Karpas-422 (cell line): ENCODE data around the gene CUTA. TPM values are rescaled to one million over a fixed set of nuclear protein-coding genes. Genes with fewer than 3 reads are reported as not detected.

Source experiments
- DNase-seq: peaks from one replicate; pipeline ENCODE4 v3.0.0-alpha.2; 2015
- H2AFZ ChIP-seq: fragments of 200-600 bp; sonication (generic); 2 replicates; pipeline ENCODE4 v1.6.1; 2014; ENCODE audit warnings: antibody characterized with exemption, low read length, mixed read lengths
- H3K27ac ChIP-seq: fragments of 200-600 bp; sonication (generic); 2 replicates; pipeline ENCODE4 v1.5.1; 2014; ENCODE audit warnings: mild to moderate bottlenecking, low read length, moderate library complexity
- H3K27me3 ChIP-seq: fragments of 200-600 bp; sonication (generic); 2 replicates; pipeline ENCODE4 v1.6.1; 2014; ENCODE audit warnings: low read length, mixed read lengths
- H3K36me3 ChIP-seq: fragments of 200-600 bp; sonication (generic); 2 replicates; pipeline ENCODE4 v1.6.1; 2014; ENCODE audit warnings: low read length, mixed read lengths; ENCODE audit not compliant: insufficient read depth
- H3K4me1 ChIP-seq: fragments of 200-600 bp; sonication (generic); 2 replicates; pipeline ENCODE4 v1.6.1; 2014; ENCODE audit warnings: mild to moderate bottlenecking, low read length, mixed read lengths
- H3K4me2 ChIP-seq: fragments of 200-600 bp; sonication (generic); 2 replicates; pipeline ENCODE4 v1.6.1; 2014; ENCODE audit warnings: low read length, low read depth, mild to moderate bottlenecking; ENCODE audit not compliant: poor library complexity, severe bottlenecking
- H3K4me3 ChIP-seq: fragments of 200-600 bp; sonication (generic); 2 replicates; pipeline ENCODE4 v1.5.1; 2014; ENCODE audit warnings: mild to moderate bottlenecking, antibody characterized with exemption, low read length, mixed read lengths
- H3K79me2 ChIP-seq: fragments of 200-600 bp; sonication (generic); 2 replicates; pipeline ENCODE4 v1.6.1; 2014; ENCODE audit warnings: mild to moderate bottlenecking, low read length, mixed read lengths
- H3K9ac ChIP-seq: fragments of 200-600 bp; sonication (generic); 2 replicates; pipeline ENCODE4 v1.6.0; 2014; ENCODE audit warnings: low read length
- H3K9me2 ChIP-seq: fragments of 200-600 bp; sonication (generic), shearing (Covaris generic); replicated peaks from 2 replicates; pipeline ENCODE4 v1.6.0; 2014; ENCODE audit warnings: mild to moderate bottlenecking, low read length, moderate library complexity; ENCODE audit not compliant: insufficient read depth
- H3K9me3 ChIP-seq: fragments of 300-700, 200-600 bp; sonication (generic); 2 replicates; pipeline ENCODE4 v1.6.1; 2014; ENCODE audit warnings: low read length, mixed read lengths
- H4K20me1 ChIP-seq: fragments of 200-600 bp; sonication (generic); 2 replicates; pipeline ENCODE4 v1.6.1; 2014; ENCODE audit warnings: mild to moderate bottlenecking, antibody characterized with exemption, low read length, low read depth; ENCODE audit not compliant: insufficient read depth
- total RNA-seq: library from RNA; depleted of rRNA; stranded (reverse); fragments of >200 nt; shearing (Covaris generic); gene quantifications from 2 replicates; pipeline ENCODE4 v1.2.3, GENCODE V29; 2014; ENCODE audit warnings: low replicate concordance

Gene CUTA
- total RNA-seq, 1 experiment from 2014 or later = 260 TPM

- peak overlapping the region; percentile 49 for H3K27ac ChIP-seq
- peak overlapping the region; percentile 77 for H3K9ac ChIP-seq
- no peaks in the 10 kb centered on the region for H4K20me1 ChIP-seq
- no peaks in the 10 kb centered on the region for H3K27me3 ChIP-seq
- H3K4me2 ChIP-seq = peak overlapping the region; percentile 85
- H3K4me1 ChIP-seq = peaks cover 62% of the 10 kb centered on the region
- H3K9me2 ChIP-seq = no peaks in the 10 kb centered on the region
- peak overlapping the region; percentile 69 for H3K4me3 ChIP-seq
- H3K79me2 ChIP-seq = peaks cover 33% of the 10 kb centered on the region
- no peak overlapping the region for H2AFZ ChIP-seq
- H3K9me3 ChIP-seq = no peaks in the 10 kb centered on the region
- peaks cover 5% of the 10 kb centered on the region; the same call in 1 of the 2 replicates for H3K36me3 ChIP-seq
- DNase-seq = no peak
Observed at GRCh38 chr6:33416386-33417127, 1.4 kb downstream of the CUTA start.

- no peak for DNase-seq
- peak overlapping the region; percentile 69 for H3K4me3 ChIP-seq
- H3K27me3 ChIP-seq = no peaks in the 10 kb centered on the region
- peak overlapping the region; percentile 77 for H3K9ac ChIP-seq
- H3K27ac ChIP-seq = peak overlapping the region; percentile 49
- H2AFZ ChIP-seq = no peak overlapping the region
- H3K4me1 ChIP-seq = peaks cover 63% of the 10 kb centered on the region
- H3K79me2 ChIP-seq = peaks cover 37% of the 10 kb centered on the region
- no peaks in the 10 kb centered on the region for H4K20me1 ChIP-seq
- peaks cover 5% of the 10 kb centered on the region; the same call in 1 of the 2 replicates for H3K36me3 ChIP-seq
- H3K9me2 ChIP-seq = no peaks in the 10 kb centered on the region
- H3K4me2 ChIP-seq = peak overlapping the region; percentile 85
- H3K9me3 ChIP-seq = no peaks in the 10 kb centered on the region
Observed at GRCh38 chr6:33415831-33416230, 2.1 kb downstream of the CUTA start.

GRCh38 chr6:33414592-33415271 is 3.2 kb downstream of the CUTA start:
- Histone ChIP-seq H3K27me3 (no peaks in the 10 kb centered on the region), H3K4me3 (no peak overlapping the region), H2AFZ (no peak overlapping the region), H3K4me2 (peak overlapping the region; percentile 85), H3K9me2 (no peaks in the 10 kb centered on the region), H3K9me3 (no peaks in the 10 kb centered on the region), H3K79me2 (peaks cover 37% of the 10 kb centered on the region), H4K20me1 (no peaks in the 10 kb centered on the region), H3K36me3 (peaks cover 5% of the 10 kb centered on the region; the same call in 1 of the 2 replicates), H3K9ac (no peak overlapping the region), H3K27ac (peak overlapping the region; percentile 29; the same call in 1 of the 2 replicates), H3K4me1 (peaks cover 66% of the 10 kb centered on the region)
- DNase-seq = peak; percentile 81

GRCh38 chr6:33413241-33414120 is 4.4 kb downstream of the CUTA start:
- peaks cover 37% of the 10 kb centered on the region for H3K79me2 ChIP-seq
- no peaks in the 10 kb centered on the region for H3K27me3 ChIP-seq
- DNase-seq = no peak
- H3K36me3 ChIP-seq = peaks cover 5% of the 10 kb centered on the region; the same call in 1 of the 2 replicates
- H2AFZ ChIP-seq = no peak overlapping the region
- H3K4me1 ChIP-seq = peaks cover 63% of the 10 kb centered on the region
- no peaks in the 10 kb centered on the region for H3K9me3 ChIP-seq
- no peak overlapping the region for H3K4me3 ChIP-seq
- H3K9ac ChIP-seq = no peak overlapping the region
- H3K4me2 ChIP-seq = no peak overlapping the region
- no peak overlapping the region for H3K27ac ChIP-seq
- no peaks in the 10 kb centered on the region for H4K20me1 ChIP-seq
- no peaks in the 10 kb centered on the region for H3K9me2 ChIP-seq

GRCh38 chr6:33412140-33413009 is 5.5 kb downstream of the CUTA start:
- H3K36me3 ChIP-seq = peaks cover 7% of the 10 kb centered on the region; the same call in 1 of the 2 replicates
- no peaks in the 10 kb centered on the region for H3K9me3 ChIP-seq
- no peaks in the 10 kb centered on the region for H3K27me3 ChIP-seq
- H3K79me2 ChIP-seq = peaks cover 33% of the 10 kb centered on the region
- H3K9ac ChIP-seq = 0 out of 2 replicates have a peak overlapping the region, but pooled peaks have one; percentile 35
- H3K4me1 ChIP-seq = peaks cover 58% of the 10 kb centered on the region
- H3K9me2 ChIP-seq = no peaks in the 10 kb centered on the region
- no peaks in the 10 kb centered on the region for H4K20me1 ChIP-seq
- no peak overlapping the region for H3K27ac ChIP-seq
- DNase-seq = peak; percentile 45
- peak overlapping the region; percentile 84 for H3K4me2 ChIP-seq
- H2AFZ ChIP-seq = no peak overlapping the region
- H3K4me3 ChIP-seq = no peak overlapping the region

GRCh38 chr6:33411632-33412005 is 6.3 kb downstream of the CUTA start:
- peaks cover 26% of the 10 kb centered on the region for H3K79me2 ChIP-seq
- no peaks in the 10 kb centered on the region for H3K27me3 ChIP-seq
- H3K4me1 ChIP-seq = peaks cover 50% of the 10 kb centered on the region
- no peaks in the 10 kb centered on the region for H3K9me2 ChIP-seq
- peak overlapping the region; percentile 34 for H3K27ac ChIP-seq
- DNase-seq = peak; percentile 42
- H2AFZ ChIP-seq = no peak overlapping the region
- H4K20me1 ChIP-seq = no peaks in the 10 kb centered on the region
- peaks cover 10% of the 10 kb centered on the region; the same call in 1 of the 2 replicates for H3K36me3 ChIP-seq
- H3K9me3 ChIP-seq = no peaks in the 10 kb centered on the region
- peak overlapping the region; percentile 83 for H3K4me3 ChIP-seq
- H3K4me2 ChIP-seq = peak overlapping the region; percentile 84
- H3K9ac ChIP-seq = peak overlapping the region; percentile 82
